ENCODE data around the gene IL10RA.

GRCh38 chr11:117969160-117969991, 16.8 kb upstream of the IL10RA start:
- TF ChIP-seq POLR2A (IDR thresholded peaks at IDR 0.05): no peak
- TF ChIP-seq CTCF (IDR thresholded peaks at IDR 0.05): no peak
